Measurements from ENCODE around the gene LCOR.

Gene LCOR

GRCh38 chr10:96831867-96832720 lies at the start of gene LCOR:
Gene LCOR (plus strand): TSS chr10:96832298. CDS start chr10:96949058, 116,760 bp downstream.
- peak; percentile 80 for DNase-seq (ENCODE audit: low read depth)
- peak within 1 kb of the TSS; percentile 76 for H3K4me3 ChIP-seq (ENCODE audit: control insufficient read depth, low read depth, low read length)
- no peak for TF ChIP-seq CTCF (conservative IDR thresholded peaks at IDR 0.05; ENCODE audit: control insufficient read depth, insufficient read depth, low read depth, low read length)

GRCh38 chr10:96784253-96784652 lies 47.8 kb upstream of the LCOR start:
- no peak for DNase-seq (ENCODE audit: low read depth)
- TF ChIP-seq CTCF (conservative IDR thresholded peaks at IDR 0.05; ENCODE audit: control insufficient read depth, insufficient read depth, low read depth, low read length) = no peak
- H3K4me3 ChIP-seq (ENCODE audit: control insufficient read depth, low read depth, low read length) = no peak overlapping the region

- TF ChIP-seq CTCF (conservative IDR thresholded peaks at IDR 0.05; ENCODE audit: control insufficient read depth, insufficient read depth, low read depth, low read length) = peak; percentile 73
- H3K4me3 ChIP-seq (ENCODE audit: control insufficient read depth, low read depth, low read length) = no peak overlapping the region
- DNase-seq (ENCODE audit: low read depth) = peak; percentile 48
Observed at GRCh38 chr10:96789571-96790108, 42.5 kb upstream of the LCOR start.

GRCh38 chr10:96791902-96792301 lies 40.2 kb upstream of the LCOR start:
- no peak for TF ChIP-seq CTCF (conservative IDR thresholded peaks at IDR 0.05; ENCODE audit: control insufficient read depth, insufficient read depth, low read depth, low read length)
- DNase-seq (ENCODE audit: low read depth) = no peak
- H3K4me3 ChIP-seq (ENCODE audit: control insufficient read depth, low read depth, low read length) = no peak overlapping the region

GRCh38 chr10:96794836-96795733 lies 37.0 kb upstream of the LCOR start:
- no peak for TF ChIP-seq CTCF (conservative IDR thresholded peaks at IDR 0.05; ENCODE audit: control insufficient read depth, insufficient read depth, low read depth, low read length)
- H3K4me3 ChIP-seq (ENCODE audit: control insufficient read depth, low read depth, low read length) = no peak overlapping the region
- DNase-seq (ENCODE audit: low read depth) = no peak

GRCh38 chr10:96797485-96797884 lies 34.6 kb upstream of the LCOR start:
- DNase-seq (ENCODE audit: low read depth) = no peak
- no peak for TF ChIP-seq CTCF (conservative IDR thresholded peaks at IDR 0.05; ENCODE audit: control insufficient read depth, insufficient read depth, low read depth, low read length)

More at GRCh38 chr10:96797485-96797884, 34.6 kb upstream of the LCOR start:
- no peak overlapping the region for H3K4me3 ChIP-seq (ENCODE audit: control insufficient read depth, low read depth, low read length)

Measured in fibroblast of mammary gland (primary cell).